GM21447 (cell line): ENCODE measurements around the gene PARD3.

Source experiments
- ATAC-seq: cut with Tn5 transposase; IDR thresholded peaks from one replicate; pipeline ENCODE4 v1.9.1; 2021; ENCODE audit not compliant: unreplicated experiment

The PARD3 gene

GRCh38 chr10:34206935-34207268 lies 608.2 kb downstream of the PARD3 start:
- no peak for ATAC-seq

- ATAC-seq, result no peak
Measured at GRCh38 chr10:34206078-34206934, 608.8 kb downstream of the PARD3 start.

DNA sequence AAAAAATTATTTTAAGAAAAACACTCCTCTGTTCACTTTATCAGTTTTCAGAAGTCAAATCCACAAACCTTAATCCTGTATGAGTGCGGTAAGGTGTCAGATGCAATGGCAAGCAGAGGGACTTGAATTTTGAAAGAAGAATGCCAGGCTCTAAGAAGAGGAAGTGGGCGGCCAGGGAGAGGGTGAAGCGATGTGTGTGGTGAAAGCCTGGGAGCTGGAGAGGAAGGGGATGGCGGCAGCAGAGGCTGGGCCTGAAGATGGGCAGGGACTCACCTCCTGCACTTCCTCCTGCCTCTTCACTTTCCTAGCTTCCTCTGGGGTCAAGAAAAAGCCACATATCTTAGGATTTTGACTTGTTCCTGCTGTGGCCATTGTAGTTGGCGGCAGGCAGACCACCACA lies 609.6 kb downstream of the PARD3 start:
- ATAC-seq, result no peak

DNA sequence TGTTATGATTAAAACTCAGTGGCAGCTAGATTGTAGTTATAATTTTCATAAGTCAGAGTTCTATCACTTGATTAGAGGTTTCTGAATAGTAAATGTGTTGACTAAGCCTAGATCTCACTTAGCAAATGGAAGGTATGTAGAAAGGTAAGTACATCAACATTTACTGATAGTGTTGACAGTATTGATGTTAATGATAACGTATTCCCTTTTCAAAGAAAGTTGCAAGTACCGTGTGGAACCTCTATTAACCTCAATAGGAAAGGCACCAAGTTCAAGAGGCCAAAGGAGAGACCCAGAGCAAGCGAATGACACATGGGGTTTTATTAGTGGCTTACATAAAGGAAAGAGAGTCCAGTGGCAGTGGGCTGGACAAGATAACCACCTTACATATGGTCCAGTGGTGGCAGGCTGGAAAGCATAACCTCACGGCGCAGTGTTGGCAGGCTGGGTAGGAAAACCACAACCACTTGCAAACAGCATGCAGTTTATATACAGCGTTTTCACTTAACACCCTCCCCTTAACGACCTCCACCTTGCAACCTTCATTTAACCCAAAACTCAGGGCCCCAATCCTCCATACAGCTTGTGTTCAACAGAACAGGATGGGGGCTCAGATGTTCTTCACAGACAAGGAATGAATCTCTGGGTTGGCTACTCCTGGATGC lies 611.0 kb downstream of the PARD3 start:
- no peak for ATAC-seq

DNA sequence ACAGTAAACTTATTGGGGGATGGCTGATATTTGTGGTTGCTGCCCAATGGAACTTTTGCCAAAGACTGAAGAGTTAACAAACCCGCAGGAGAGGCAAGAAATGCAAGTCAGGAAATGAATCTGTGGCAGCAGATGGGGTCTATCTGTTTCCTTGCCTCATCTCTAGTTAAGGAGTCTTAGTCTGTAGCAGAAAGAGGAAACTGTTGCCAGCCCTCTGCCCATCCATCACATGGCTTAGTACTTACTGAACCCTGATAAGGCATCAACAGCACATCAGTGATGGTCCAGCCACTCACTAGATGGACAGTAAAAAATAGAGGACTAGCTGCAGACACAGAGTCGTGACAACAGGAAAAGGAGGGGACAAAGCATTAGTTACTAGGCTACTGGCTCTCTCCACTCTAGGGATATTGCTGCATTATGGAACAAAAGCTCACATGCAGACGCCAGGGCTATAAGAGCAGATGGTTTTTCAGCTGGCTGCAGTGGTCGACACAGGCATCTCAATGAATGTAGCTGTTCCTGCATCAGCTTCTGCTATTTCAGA lies 614.7 kb downstream of the PARD3 start:
- ATAC-seq, result no peak

DNA sequence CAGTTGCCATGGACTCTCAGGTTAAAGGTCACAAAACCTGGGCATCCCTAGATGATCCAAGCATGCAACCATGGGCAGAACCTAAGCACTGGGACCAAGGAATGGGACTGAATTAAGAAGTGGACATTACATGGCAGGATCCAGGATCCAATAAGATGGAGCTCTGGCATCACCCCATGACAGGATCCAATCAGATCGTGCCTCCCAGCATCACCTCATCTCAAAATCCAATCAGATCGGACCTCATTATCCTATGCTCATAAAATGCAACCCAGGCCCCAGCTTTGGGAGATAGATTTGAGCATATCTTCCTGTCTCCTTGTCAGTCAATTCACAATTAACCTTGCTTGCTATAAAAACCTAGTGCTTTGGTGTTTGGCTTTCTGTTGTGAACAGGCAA lies 616.1 kb downstream of the PARD3 start:
- no peak for ATAC-seq

GRCh38 chr10:34196058-34196433 lies 619.0 kb downstream of the PARD3 start:
- ATAC-seq, result no peak

DNA sequence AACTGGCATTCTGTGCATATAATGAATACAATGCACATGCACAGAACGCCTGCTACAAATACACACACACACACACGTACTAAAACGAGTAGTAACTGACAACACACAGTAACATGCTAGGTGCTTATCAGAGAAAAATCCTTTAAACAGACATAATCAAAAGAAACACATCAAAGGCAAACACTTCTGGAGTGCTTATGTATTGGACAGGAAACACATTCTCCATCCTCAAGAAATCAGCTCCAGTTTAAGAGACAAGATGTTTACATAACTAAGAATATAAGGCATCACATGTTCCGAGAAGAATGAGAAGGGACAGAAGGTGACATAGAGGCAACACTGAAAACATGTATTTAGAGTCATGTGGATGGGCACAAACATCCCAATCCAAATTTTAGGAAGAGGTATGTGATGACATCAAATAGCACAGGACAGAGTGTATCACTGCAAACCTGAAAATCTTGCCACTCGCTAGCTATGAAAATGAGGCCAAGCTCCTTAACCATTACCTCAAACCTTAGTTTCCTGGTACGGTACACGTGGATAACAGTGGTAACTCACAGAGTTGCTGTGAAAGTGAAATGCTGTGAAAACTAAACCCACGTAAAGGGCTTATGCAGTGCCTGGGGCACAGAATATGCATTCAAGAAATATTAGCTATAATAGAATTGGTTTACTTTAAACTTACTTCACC lies 619.6 kb downstream of the PARD3 start:
- ATAC-seq, result no peak

DNA sequence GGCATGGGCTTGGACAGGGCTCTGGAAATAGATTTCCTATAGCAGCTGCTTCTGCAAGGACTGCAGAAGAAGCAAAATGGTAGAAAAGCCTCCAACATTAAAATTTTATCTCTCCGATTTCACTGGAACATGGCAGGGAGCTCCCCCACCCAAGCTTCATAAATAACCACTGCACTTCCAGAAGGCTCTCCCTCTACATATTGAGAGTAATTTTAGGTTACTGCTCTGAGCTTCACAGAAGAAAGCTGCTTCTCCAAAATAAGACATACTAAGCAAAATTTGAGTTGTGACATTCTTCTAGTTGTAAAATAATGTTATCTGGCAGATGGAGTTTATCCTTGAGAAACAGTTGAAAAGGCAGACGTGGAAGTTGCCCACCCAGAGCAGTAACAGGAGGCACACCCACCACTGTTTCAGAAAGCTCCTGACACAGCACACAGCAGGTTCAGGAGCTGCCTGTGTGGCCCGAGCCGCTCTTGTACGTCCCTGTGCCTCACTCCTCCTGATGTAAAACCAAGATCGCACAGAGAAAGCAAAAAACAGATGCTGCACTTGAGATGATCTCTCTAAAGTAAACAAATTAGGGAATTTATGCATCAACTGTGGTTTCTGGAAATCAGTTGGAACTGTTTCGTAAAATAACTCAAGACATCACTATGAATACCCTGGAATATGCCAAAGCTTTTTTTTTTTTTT lies 621.0 kb downstream of the PARD3 start:
- ATAC-seq, result no peak

- ATAC-seq, result no peak
Measured at GRCh38 chr10:34192646-34193045, 622.5 kb downstream of the PARD3 start.

- no peak for ATAC-seq
Measured at GRCh38 chr10:34191406-34191805, 623.7 kb downstream of the PARD3 start.

GRCh38 chr10:34190580-34190979 lies 624.5 kb downstream of the PARD3 start:
- ATAC-seq, result no peak

DNA sequence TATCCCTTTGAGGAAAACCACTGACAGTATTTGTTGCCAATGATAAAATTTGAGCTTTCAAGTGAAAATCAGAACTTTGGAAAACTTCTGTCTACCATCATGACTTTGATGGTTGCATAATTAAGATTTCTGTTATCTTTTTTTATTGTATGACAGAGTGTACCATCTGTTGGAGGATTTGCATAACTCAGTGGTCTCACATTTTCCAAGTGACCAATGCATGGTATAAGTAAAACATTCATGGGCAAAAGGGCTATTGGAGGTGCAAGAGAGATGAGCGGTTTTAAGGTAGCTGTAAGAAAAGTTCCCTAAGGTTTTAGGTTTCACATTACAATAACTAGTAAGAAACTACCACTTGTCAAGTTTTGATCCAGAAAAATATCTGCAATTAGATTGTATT lies 625.3 kb downstream of the PARD3 start:
- no peak for ATAC-seq

GRCh38 chr10:34188221-34188620 lies 626.9 kb downstream of the PARD3 start:
- ATAC-seq, result no peak

- ATAC-seq, result no peak
Measured at GRCh38 chr10:34187201-34187600, 627.9 kb downstream of the PARD3 start.

- no peak for ATAC-seq
Measured at GRCh38 chr10:34186745-34187144, 628.4 kb downstream of the PARD3 start.

DNA sequence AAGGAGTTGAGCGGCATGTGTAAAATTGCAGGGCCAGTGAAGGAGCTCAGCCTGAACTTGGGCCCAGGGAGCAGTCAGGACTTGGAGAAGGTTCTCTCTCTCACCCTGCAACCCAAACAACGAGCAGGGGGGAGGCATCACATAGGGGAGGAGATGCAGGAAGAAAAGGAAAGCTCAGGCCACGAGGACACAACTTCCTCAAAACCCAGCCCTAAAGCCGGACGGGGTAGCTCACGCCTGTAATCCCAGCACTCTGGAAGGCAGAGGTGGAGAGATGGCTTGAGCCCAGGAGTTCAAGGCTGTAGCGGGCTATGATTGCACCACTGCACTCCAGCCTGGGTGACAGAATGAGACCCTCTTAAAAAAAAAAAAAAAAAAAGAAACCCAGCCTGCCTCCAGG lies 629.1 kb downstream of the PARD3 start:
- no peak for ATAC-seq

GRCh38 chr10:34184939-34185386 lies 630.1 kb downstream of the PARD3 start:
- no peak for ATAC-seq

DNA sequence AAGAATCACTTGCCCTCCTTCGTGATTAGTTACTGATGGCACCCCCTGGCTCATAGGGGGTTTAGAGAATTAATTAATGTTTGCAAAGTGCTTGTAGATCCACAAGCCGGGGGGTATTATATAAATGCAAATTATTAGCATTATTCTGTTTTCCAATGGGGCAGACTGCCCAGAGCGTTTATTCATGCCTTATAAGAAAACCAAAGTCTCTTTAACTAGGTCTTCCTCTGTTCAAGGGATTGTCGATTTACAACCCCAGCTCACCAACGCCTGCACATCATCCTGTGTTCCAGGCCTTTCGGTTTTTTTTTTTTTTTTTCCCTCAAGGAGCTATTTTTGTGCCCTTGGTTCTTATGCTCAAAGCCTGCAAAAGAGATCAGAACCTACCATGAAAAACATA lies 630.7 kb downstream of the PARD3 start:
- no peak for ATAC-seq

GRCh38 chr10:34183016-34183796 lies 631.9 kb downstream of the PARD3 start:
- no peak for ATAC-seq
